Esophagus muscularis mucosa (tissue), 4 donors: ENCODE results near the gene GABPB2. TPM values are rescaled to one million over a fixed set of nuclear protein-coding genes. Genes with fewer than 3 reads are reported as not detected.
A peak's percentile ranks its signal among the peaks of the same experiment; 100 is the strongest.

Experiments used
- DNase-seq: peaks from one replicate; pipeline ENCODE4 v3.0.0-alpha.2; 2017; ENCODE audit errors: extremely low spot score
- H3K27ac ChIP-seq, 4 donors: fragments of 200-600 bp; sonication (generic); replicated peaks in 1 of 4; 1 replicate in 3 of 4; 2 replicates in 1 of 4; pipeline ENCODE4 v1.5.1; 2016 to 2019; ENCODE audit warnings: mild to moderate bottlenecking in 1 of 4
- H3K27me3 ChIP-seq, 4 donors: fragments of 200-600 bp; sonication (generic); one replicate each; pipeline versions ENCODE4 v1.5.1 to v1.6.0; 2016 to 2019
- H3K36me3 ChIP-seq, 4 donors: fragments of 200-600 bp; sonication (generic); one replicate each; pipeline ENCODE4 v1.5.1; 2016 to 2019
- H3K4me1 ChIP-seq, 4 donors: fragments of 200-600 bp; sonication (generic); one replicate each; pipeline ENCODE4 v1.5.1; 2016 to 2019
- H3K4me3 ChIP-seq, 4 donors: fragments of 200-600 bp; sonication (generic); 1 replicate in 2 of 4; 2 replicates in 2 of 4; pipeline ENCODE4 v1.5.1; 2016 to 2019; ENCODE audit warnings: mild to moderate bottlenecking in 4 of 4, moderate library complexity in 1 of 4
- H3K9me3 ChIP-seq, 4 donors: fragments of 200-600 bp; sonication (generic); 1 replicate in 3 of 4; 2 replicates in 1 of 4; pipeline ENCODE4 v1.5.1; 2016 to 2019
- CTCF ChIP-seq, 3 experiments: fragments of 200-600 bp in 2 of 3; fragments of 450-650 bp in 1 of 3; sonication (generic) in 2 of 3; IDR thresholded peaks; one replicate each; pipeline ENCODE4 v1.5.1; 2017 to 2019; ENCODE audit warnings: antibody characterized with exemption in 3 of 3, mild to moderate bottlenecking in 2 of 3, moderate library complexity in 1 of 3
- EP300 ChIP-seq: sonication (generic); formaldehyde crosslinking; IDR thresholded peaks from one replicate; pipeline ENCODE4 v1.6.1; 2017; ENCODE audit warnings: antibody characterized with exemption
- POLR2A ChIP-seq: fragments of 450-650 bp; IDR thresholded peaks from one replicate; pipeline ENCODE4 v1.6.1; 2017; ENCODE audit warnings: antibody characterized with exemption, moderate library complexity, mild to moderate bottlenecking, low read depth
- POLR2AphosphoS5 ChIP-seq, 2 donors: sonication (generic); formaldehyde crosslinking; IDR thresholded peaks; one replicate each; pipeline ENCODE4 v1.6.1; 2017; ENCODE audit warnings: antibody characterized with exemption in 2 of 2
- WGBS: methylation state at CpG from one replicate; pipeline ENCODE4 v1.1.5; 2018; 5-methylcytosine and 5-hydroxymethylcytosine counted together
- intact Hi-C: fragments of 100-400 bp; cut with DNase I; formaldehyde crosslinking; loops from one replicate; pipeline ENCODE4 v1.15.1; 2023
- total RNA-seq, 4 donors: library from RNA; depleted of rRNA; stranded (reverse); fragments of >200 nt; gene quantifications; one replicate each; pipeline versions ENCODE4 v1.1.0 to v1.2.1, GENCODE V29; 2016

Gene GABPB2
- total RNA-seq, 4 donors from 2014 or later = 16.1 to 25.7 (median 20.9) TPM

- intact Hi-C loops = no loop called here
- Histone ChIP-seq H3K4me1 (peaks cover 41 to 54% (median 49%) of the 10 kb centered on the region in 4 donors), H3K27me3 (no peaks in the 10 kb centered on the region), H3K27ac (peak overlapping the region in 3 of 4 donors; percentile 13 to 89 (median 87)), H3K4me3 (no peak overlapping the region), H3K36me3 (peaks cover 3 to 27% (median 18%) of the 10 kb centered on the region in 4 donors), H3K9me3 (no peaks in the 10 kb centered on the region)
- WGBS = 58% methylated on average over 7 of the region's 7 CpGs
- TF ChIP-seq POLR2A = no peak
- TF ChIP-seq CTCF (IDR thresholded peaks at IDR 0.05) = no peak
- TF ChIP-seq EP300 = no peak
- no peak for DNase-seq
Observed at GRCh38 chr1:151143057-151143435, 72.5 kb downstream of the GABPB2 start.

DNA sequence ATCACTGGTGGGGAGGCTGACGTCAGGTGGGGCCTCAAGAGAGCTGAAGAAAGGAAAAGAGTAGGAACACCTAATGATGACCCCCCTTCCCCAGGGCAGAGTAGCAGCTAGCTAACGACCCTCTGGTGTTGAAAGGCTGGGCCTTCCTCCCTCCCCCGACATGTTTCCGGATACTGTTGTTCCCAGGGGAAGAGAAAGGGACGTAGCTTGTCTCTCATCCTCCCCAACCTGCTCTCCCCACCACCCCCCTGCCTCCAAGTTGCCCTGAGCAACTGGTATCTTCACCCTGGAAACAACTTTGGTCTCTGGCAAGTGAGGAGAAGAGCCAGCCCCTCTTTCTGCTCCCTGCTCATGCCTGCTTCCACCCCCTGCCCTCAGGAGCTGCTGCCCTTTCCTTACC is 73.4 kb downstream of the GABPB2 start:
- H3K4me3 ChIP-seq = no peak overlapping the region
- no peak for TF ChIP-seq POLR2A
- no peak for TF ChIP-seq EP300
- TF ChIP-seq POLR2AphosphoS5 (IDR thresholded peaks at IDR 0.05) = no peak
- no peak for TF ChIP-seq CTCF (IDR thresholded peaks at IDR 0.05)
- peaks cover 41 to 54% (median 49%) of the 10 kb centered on the region in 4 donors for H3K4me1 ChIP-seq
- intact Hi-C loops = no loop called here
- no peak for DNase-seq
- no peaks in the 10 kb centered on the region for H3K27me3 ChIP-seq
- H3K27ac ChIP-seq = peak overlapping the region; percentile 15 to 89 (median 60)
- peaks cover 3 to 19% (median 11%) of the 10 kb centered on the region in 4 donors for H3K36me3 ChIP-seq
- H3K9me3 ChIP-seq = no peaks in the 10 kb centered on the region
- WGBS = 51% methylated on average over 5 of the region's 5 CpGs

- no peak for DNase-seq
- intact Hi-C loops = no loop called here
- 72% methylated on average over 4 of the region's 7 CpGs for WGBS
- peak overlapping the region; percentile 84 to 89 (median 87) for H3K27ac ChIP-seq
- H3K27me3 ChIP-seq = no peaks in the 10 kb centered on the region
- H3K36me3 ChIP-seq = peaks cover 3 to 13% (median 4%) of the 10 kb centered on the region in 4 donors
- H3K4me1 ChIP-seq = peaks cover 41 to 54% (median 49%) of the 10 kb centered on the region in 4 donors
- TF ChIP-seq POLR2AphosphoS5 (IDR thresholded peaks at IDR 0.05) = no peak
- no peak for TF ChIP-seq CTCF (IDR thresholded peaks at IDR 0.05)
- H3K4me3 ChIP-seq = peak overlapping the region; percentile 67 to 88 (median 72)
- H3K9me3 ChIP-seq = no peaks in the 10 kb centered on the region
Observed at GRCh38 chr1:151144474-151145303, 74.1 kb downstream of the GABPB2 start.

GRCh38 chr1:151145304-151146071 is 74.9 kb downstream of the GABPB2 start:
- 6% methylated on average over 25 of the region's 43 CpGs for WGBS
- no peak for DNase-seq
- TF ChIP-seq POLR2AphosphoS5 (IDR thresholded peaks at IDR 0.05) (peak in 1 of 2 donors; percentile 9), POLR2A (no peak), EP300 (no peak), CTCF (IDR thresholded peaks at IDR 0.05) (no peak)
- Histone ChIP-seq H3K36me3 (peaks cover 0 to 7% (median 2%) of the 10 kb centered on the region in 4 donors), H3K27ac (peak overlapping the region; percentile 84 to 89 (median 87)), H3K4me3 (peak overlapping the region; percentile 67 to 88 (median 72)), H3K9me3 (no peaks in the 10 kb centered on the region), H3K27me3 (no peaks in the 10 kb centered on the region), H3K4me1 (peaks cover 41 to 54% (median 49%) of the 10 kb centered on the region in 4 donors)
- intact Hi-C loops = no loop called here
